BJ (cell line): ENCODE measurements around the gene DPYD. TPM values are rescaled to one million over a fixed set of nuclear protein-coding genes. Genes with fewer than 3 reads are reported as not detected.

Experiments
- CTCF ChIA-PET: fragments of 350-600 bp; formaldehyde crosslinking; extraction: SDS; loops from one replicate; lab custom pipeline; 2021; ENCODE audit warnings: antibody characterized with exemption, inconsistent platforms; lab: Yijun Ruan, JAX
- POLR2A ChIA-PET: fragments of 300-600 bp; sonication (Branson Sonifier 250); formaldehyde crosslinking; extraction: SDS; loops from one replicate; lab custom pipeline; 2021; ENCODE audit warnings: antibody characterized with exemption; lab: Charles Lee
- DNase-seq: peaks from one replicate; pipeline ENCODE4 v3.0.0-alpha.2; 2011; ENCODE audit warnings: low read depth
- H3K27me3 ChIP-seq: 2 replicates; pipeline ENCODE4 v1.6.0; 2011; ENCODE audit warnings: low read length; ENCODE audit not compliant: control insufficient read depth, insufficient read depth
- H3K36me3 ChIP-seq: 2 replicates; pipeline ENCODE4 v1.5.1; 2011; ENCODE audit warnings: low read length; ENCODE audit not compliant: control insufficient read depth, insufficient read depth
- H3K4me3 ChIP-seq: 2 replicates; pipeline ENCODE4 v1.5.1; 2011; ENCODE audit warnings: low read depth, mild to moderate bottlenecking, control low read depth, low read length
- CTCF ChIP-seq: IDR thresholded peaks from 2 replicates; pipeline ENCODE4 v1.5.1; 2011; ENCODE audit warnings: low read depth, mild to moderate bottlenecking, control low read depth, inconsistent platforms, low read length, moderate library complexity; ENCODE audit not compliant: insufficient read depth
- polyA plus RNA-seq: library from polyadenylated mRNA; depleted of rRNA; stranded (reverse); fragments of >200 nt; gene quantifications from 2 replicates; pipeline ENCODE4 v1.2.3, GENCODE V29; 2011

DPYD gene
- polyA plus RNA-seq, 1 experiment, result 13.1 TPM

GRCh38 chr1:97128426-97128825, 792.4 kb downstream of the DPYD start:
- ChIA-PET CTCF (interaction anchor here (3.1 kb wide), 1 partner anchor 10 kb away, joined by 15 read pairs; no protein-coding TSS in a partner anchor), POLR2A (no interaction called here)
- H3K4me3 ChIP-seq, result no peak overlapping the region
- no peak for DNase-seq
- no peak for TF ChIP-seq CTCF
- H3K36me3 ChIP-seq, result no peaks in the 10 kb centered on the region
- no peaks in the 10 kb centered on the region for H3K27me3 ChIP-seq

GRCh38 chr1:97123717-97124431, 797.0 kb downstream of the DPYD start:
- peak; percentile 59 for DNase-seq
- no peaks in the 10 kb centered on the region for H3K36me3 ChIP-seq

DNA sequence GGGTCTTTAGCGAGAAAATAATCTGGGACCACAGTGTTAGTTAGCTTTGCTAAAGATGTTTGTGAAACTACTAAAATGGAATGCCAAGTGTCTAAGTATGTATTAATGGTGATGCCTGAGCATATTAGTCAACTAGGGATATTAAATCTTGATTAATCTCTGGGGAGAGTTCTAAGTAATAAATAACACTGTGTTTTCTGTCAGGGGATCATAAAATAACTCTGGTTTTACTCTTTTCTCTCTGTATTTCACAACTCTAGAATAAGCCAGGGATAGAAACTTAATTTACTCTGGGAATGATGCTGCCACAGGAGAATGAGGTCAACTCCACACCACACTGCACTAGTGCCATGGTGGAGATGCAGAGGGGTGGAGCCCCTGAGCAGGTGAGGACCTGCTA, 800.0 kb downstream of the DPYD start:
- peak; percentile 38 for DNase-seq
- no peaks in the 10 kb centered on the region for H3K27me3 ChIP-seq
- H3K4me3 ChIP-seq, result no peak overlapping the region
- POLR2A ChIA-PET, result no interaction called here
- TF ChIP-seq CTCF, result no peak
- CTCF ChIA-PET, result interaction anchor here (1.1 kb wide), 1 partner anchor 12 kb away, joined by 3 read pairs; no protein-coding TSS in a partner anchor
- no peaks in the 10 kb centered on the region for H3K36me3 ChIP-seq

More at GRCh38 chr1:97123717-97124431, 797.0 kb downstream of the DPYD start:
- H3K27me3 ChIP-seq, result no peaks in the 10 kb centered on the region
- ChIA-PET CTCF (interaction anchor here (1.0 kb wide), 1 partner anchor 14 kb away, joined by 3 read pairs; no protein-coding TSS in a partner anchor), POLR2A (no interaction called here)
- H3K4me3 ChIP-seq, result no peak overlapping the region
- TF ChIP-seq CTCF, result no peak

DNA sequence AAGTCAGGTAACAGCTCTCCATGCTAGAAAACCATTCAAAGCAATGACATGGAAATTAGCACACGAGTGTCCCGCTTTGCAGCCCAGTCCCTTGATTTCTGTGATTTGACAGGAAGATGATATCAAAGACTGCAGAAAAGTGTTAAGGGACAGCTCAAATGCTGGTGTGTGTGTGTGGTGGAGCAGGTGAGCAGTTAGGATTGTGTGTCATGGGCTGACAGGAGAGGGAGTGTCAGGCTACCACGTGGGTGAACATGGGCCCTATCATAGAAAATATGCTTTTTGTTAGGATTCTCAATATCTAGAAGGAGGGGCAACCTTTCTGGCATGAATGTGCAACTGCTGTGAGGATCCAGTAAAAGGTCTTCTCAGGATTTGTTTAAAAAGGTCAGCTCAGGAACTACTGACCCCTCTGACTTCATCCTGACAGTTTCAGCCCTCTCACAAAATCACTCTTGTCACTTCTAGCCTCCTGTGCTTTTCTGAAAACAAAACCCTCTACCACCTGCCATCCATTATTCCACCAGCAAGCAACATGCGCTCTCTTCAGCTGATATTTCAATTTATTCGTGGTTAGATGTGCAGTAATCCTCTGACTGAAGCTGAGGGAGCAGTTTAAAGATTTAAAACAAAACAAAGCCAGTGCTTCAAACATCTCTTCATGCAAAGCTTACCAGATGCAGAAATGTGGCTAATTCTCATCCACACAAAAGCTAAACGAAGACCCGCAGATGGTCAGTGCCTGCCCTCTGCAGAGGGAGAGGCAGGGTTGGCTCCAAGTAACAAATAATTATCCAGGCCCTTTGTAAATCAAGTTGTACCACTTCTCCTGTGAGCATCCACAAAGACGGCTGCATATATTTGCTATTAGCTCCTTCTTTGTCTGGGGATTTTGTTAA, 801.3 kb downstream of the DPYD start:
- Histone ChIP-seq H3K27me3 (no peaks in the 10 kb centered on the region), H3K4me3 (no peak overlapping the region), H3K36me3 (no peaks in the 10 kb centered on the region)
- ChIA-PET POLR2A (no interaction called here), CTCF (interaction anchor here (1.1 to 1.3 kb wide), 2 partner anchors 11 to 19 kb away, joined by 3 read pairs; no protein-coding TSS in a partner anchor)
- TF ChIP-seq CTCF, result no peak
- no peak for DNase-seq

DNA sequence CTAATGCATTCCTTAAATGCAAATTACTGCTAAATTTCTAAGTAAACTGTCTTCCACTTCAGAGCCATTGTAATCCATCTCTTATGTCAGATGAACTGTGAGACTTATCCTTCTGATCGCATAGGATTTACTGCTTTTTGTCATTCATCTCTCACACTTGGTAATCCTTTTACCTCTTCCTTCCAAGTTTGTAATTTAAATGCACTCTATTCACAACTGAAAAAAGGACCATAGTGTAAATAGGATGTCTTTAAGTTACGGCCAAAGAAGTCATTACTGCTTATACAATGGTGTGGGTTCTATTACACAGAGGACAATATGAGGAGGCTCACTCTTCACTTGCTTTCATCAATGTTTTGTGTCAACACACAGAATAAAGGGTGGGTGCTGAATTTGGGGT, 806.0 kb downstream of the DPYD start:
- no peak for DNase-seq
- CTCF ChIA-PET, result no interaction called here
- Histone ChIP-seq H3K36me3 (no peaks in the 10 kb centered on the region), H3K4me3 (no peak overlapping the region), H3K27me3 (no peaks in the 10 kb centered on the region)
- POLR2A ChIA-PET, result no interaction called here
- no peak for TF ChIP-seq CTCF
